HT-29 (cell line): ENCODE measurements around the gene GPR35. TPM values are rescaled to one million over a fixed set of nuclear protein-coding genes. Genes with fewer than 3 reads are reported as not detected.

Experiments
- DNase-seq: peaks from one replicate; pipeline ENCODE4 v3.0.0-alpha.2; 2015; ENCODE audit warnings: low spot score
- total RNA-seq: library from RNA; depleted of rRNA; stranded (reverse); fragments of >200 nt; shearing (Covaris generic); gene quantifications from 2 replicates; pipeline ENCODE4 v1.2.3, GENCODE V29; 2014

GPR35 gene
- total RNA-seq, 1 experiment from 2014 or later: 180 TPM

- no peak for DNase-seq
These were observed 2.6 kb upstream of the GPR35 start for GRCh38 chr2:240622531-240623235.

DNA sequence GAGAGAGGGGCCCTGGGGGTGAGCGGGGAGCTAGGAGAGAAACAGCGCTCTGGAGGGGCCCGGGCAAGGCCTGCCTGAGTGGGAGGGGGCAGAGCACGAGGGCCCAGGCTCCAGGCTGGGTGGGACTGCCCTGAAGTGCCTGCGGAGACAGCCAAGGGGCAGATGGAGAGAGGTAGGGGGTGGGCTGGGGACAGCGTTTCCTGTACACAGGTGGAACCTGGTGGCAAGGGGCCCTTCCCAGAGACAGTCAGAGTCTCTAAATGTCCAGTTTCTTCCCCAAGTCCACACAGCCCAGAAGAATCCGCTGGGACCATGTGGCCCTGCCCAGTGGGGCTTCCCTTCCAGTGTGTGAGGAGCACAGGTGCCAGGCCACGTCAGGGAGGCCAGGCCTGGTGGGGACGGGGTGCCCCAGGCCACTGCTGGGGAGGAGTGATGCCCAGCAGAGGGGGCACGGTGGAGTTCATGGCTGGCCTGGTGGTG is 1.7 kb upstream of the GPR35 start:
- no peak for DNase-seq

- no peak for DNase-seq
These were observed 1.0 kb upstream of the GPR35 start for GRCh38 chr2:240624011-240624949.

GRCh38 chr2:240626531-240627300 is 1.4 kb downstream of the GPR35 start:
- no peak for DNase-seq

DNA sequence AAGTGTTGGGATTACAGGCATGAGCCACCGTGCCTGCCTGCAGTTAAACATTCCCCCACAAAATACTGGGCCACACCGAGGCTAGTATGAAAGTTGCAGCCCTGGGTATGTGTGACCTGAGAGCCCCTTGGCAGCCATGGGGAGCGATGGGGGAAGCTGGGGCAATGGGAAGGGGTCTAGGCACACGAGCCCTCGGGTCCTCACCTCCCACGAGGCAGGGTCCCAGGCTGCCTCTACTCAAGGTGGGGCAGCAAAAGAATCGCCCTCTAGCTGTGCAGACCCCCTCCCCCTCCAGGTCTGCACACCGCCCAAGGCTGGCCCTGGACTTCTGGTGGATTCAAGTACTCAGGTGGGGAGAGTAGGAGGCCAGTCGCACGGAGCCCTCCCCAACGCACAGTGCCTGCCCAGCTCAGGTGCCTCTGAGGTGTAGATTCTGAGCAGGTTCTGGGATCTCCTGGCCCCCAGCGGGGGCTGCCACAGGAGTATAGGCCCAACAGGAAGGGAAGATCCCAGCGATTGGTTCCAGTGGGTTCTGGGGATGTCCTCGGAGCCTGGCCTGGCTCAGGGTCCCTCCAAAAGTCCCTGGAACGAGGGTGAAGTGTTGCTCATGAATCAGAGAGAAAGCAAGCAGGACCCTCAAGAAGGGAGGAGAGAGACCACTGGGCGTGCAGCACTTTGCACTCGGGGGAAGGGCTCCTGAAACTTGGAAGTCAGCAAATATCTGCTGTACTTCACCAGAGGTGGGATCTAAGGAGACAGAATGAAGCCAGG is 2.6 kb downstream of the GPR35 start:
- no peak for DNase-seq

- no peak for DNase-seq
These were observed 3.2 kb downstream of the GPR35 start for GRCh38 chr2:240628507-240628807.

DNA sequence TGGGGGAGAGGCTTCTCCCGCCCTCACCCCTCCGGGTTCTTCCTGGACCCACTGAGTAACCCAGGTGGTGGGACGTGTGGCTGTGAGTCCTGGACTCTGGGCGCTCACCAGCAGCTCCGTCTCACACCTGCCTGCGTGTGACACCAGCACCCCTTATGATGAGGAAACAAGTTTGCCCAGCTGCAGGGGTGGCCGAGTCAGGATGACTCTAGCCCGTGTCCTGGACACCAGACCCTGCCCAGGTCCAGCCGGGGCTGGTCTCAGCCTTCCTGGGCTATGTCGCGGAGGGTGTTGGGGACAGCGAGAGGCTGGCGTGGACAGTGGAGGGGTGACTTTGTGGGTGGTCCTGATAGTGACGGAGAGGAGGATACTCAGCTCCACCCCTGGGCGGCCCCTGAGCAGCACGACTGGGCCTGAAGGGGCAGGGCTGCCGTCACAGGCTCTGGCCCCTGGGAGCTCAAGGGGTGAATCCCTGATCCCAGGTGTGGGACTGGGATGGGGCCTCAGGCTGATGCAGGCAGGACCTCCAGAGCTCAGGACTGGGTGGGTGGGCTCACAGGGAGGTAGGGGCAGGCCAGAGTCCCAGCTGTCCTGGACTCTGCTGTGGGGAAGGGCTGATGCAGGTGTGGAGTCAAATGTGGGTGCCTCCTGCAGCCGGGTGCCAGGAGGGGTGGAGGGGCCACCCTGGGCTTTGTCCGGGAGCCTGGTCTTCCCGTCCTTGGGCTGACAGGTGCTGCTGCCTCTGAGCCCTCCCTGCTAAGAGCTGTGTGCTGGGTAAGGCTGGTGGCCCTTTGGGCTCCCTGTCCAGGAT is 3.7 kb downstream of the GPR35 start:
- DNase-seq: no peak

DNA sequence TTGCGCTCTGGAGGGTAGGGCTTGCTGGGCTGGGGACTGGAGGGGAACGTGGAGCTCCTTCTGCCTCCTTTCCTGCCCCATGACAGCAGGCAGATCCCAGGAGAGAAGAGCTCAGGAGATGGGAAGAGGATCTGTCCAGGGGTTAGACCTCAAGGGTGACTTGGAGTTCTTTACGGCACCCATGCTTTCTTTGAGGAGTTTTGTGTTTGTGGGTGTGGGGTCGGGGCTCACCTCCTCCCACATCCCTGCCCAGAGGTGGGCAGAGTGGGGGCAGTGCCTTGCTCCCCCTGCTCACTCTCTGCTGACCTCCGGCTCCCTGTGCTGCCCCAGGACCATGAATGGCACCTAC is 4.3 kb downstream of the GPR35 start:
- DNase-seq: no peak

GRCh38 chr2:240629968-240630770 is 4.9 kb downstream of the GPR35 start:
- DNase-seq: no peak

DNA sequence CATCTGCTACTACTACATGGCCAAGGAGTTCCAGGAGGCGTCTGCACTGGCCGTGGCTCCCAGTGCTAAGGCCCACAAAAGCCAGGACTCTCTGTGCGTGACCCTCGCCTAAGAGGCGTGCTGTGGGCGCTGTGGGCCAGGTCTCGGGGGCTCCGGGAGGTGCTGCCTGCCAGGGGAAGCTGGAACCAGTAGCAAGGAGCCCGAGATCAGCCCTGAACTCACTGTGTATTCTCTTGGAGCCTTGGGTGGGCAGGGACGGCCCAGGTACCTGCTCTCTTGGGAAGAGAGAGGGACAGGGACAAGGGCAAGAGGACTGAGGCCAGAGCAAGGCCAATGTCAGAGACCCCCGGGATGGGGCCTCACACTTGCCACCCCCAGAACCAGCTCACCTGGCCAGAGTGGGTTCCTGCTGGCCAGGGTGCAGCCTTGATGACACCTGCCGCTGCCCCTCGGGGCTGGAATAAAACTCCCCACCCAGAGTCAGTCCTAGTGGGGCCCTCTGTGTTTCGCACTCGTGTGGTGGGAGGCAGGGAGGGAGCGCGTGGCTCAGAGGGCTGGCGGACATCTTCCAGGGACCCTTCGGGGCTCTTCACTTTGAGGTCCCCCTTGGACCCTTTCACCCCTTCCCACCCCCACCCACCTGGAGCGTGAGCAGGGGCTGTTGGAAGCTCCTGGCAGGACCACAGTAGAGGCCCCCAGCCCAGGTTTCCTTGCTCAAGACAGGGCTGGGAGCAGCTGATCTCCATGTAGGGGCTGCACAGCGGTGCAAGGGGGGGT is 5.7 kb downstream of the GPR35 start:
- DNase-seq: no peak

- no peak for DNase-seq
These were observed 6.4 kb downstream of the GPR35 start for GRCh38 chr2:240631548-240632305.

DNA sequence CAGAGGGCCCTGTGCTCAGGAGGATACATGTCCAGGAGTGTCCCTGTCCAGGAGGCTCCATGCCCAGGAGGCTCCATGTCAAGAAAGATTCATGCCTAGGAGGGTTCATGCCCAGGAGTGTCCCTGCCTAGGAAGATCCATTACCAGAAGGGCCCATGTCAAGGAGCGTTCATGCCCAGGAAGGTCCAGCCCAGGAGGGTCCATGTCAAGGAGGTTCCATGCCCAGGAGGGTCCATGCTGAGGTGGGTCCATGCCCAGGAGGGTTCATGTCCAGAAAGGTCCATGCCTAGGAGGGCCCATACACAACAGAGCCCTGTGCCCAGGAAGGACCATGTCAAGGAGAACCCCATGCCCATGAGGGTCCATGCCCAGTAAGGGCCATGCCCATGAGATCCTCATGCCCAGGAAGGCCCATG is 7.0 kb downstream of the GPR35 start:
- no peak for DNase-seq

DNA sequence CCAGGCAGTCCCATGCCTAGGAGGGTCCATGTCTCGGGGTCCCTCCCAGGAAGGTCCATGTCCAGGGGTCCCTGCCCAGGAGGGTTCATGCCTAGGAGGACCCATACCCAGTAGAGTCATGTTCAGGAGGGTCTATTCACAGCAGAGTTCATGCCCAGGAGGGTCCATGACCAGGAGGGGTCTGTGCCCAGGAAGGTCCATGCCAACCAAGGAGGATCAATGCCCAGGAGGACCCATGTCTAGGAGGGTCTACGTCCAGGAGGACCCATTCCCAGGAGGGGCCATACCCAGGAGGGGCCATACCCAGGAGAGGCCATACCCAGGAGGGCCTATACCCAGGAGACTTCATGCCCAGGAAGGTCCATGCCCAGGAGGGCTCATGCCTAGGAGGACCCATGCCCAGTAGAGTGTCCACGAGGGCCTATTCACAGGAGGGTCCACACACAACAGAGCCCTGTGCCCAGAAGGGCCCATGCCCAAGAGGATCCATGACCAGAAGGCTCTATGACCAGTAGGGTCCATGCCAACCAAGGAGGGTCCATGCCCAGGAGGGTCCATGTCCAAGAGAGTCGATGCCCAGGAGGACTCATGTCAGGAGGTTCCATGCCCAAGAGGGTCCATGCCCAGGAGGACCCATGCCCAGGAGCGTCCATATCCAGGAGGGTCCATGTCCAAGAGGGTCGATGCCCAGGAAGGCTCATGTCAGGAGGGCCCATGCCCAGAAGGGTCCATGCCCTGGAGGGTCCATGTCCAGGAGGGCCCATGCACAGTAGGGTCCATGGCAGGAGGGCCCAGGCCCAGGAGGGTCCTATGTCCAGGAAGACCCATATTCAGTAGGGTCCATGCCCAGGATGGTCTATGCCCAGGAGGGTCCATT is 10.1 kb downstream of the GPR35 start:
- no peak for DNase-seq

DNA sequence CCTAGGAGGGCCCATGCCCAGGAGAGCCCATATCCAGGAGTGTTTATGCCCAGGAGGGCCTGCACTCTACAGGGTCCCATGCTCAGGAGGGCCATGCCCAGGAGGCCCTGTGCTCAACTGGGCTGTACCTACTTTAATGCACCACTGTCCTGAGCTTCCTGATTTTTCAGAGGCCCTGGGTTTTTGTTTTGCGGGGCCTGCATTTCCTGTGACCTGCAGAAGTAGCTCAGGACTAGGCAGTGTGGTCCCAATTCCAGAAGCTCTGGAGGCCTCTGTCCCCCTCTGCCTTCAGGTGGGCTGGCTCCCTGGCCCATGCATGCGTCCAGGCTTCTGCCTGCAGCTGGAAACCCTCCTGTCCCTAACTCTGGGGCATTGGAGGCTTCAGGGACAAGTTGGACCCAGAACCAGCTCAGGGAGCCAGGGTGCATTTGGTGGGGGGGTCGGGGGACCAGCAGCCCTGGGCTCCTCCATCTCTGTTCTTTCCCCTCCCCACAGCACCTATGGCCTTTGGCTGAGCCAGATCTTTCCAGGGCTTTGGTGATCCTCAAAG is 10.8 kb downstream of the GPR35 start:
- DNase-seq: no peak

DNA sequence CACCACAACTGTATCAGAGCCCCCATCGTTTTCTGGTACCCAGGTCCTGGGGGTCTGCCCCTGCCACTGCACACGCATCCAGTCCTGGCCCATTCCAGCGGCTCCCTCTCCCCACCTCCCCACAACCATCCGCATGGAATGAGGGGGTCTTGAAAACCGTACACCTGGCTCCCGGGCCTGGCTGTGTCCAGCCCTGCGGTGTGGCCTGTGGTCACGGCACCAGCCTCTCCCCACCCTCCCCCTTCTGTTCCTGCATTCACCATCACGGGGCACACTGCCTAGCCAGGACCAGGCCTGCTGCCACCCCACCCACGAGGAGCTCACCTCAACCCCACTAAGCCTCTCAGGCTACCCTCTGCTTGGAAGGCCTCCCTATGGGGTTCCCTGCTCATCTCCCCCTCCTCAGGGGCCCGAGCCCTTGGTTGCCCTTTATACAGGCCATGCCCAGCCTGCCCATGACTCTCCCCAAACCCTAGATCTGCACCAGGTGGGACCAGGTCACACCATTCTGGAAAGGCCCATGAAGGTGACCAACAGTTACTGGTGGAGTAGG is 11.4 kb downstream of the GPR35 start:
- no peak for DNase-seq

- no peak for DNase-seq
These were observed 12.0 kb downstream of the GPR35 start for GRCh38 chr2:240637116-240637900.
